ENCODE data around the gene MAGI3.

Gene MAGI3

GRCh38 chr1:113681596-113682337 is 291.5 kb downstream of the MAGI3 start:
- Histone ChIP-seq H3K4me3 (ENCODE audit: low read depth, low read length) (no peak overlapping the region), H3K4me1 (ENCODE audit: control insufficient read depth, insufficient read depth, low read length) (no peaks in the 10 kb centered on the region), H3K36me3 (ENCODE audit: control insufficient read depth in 2 of 2, insufficient read depth in 1 of 2, low read length in 2 of 2) (peaks cover 0 to 17% of the 10 kb centered on the region in 2 experiments; a peak in 1 of 3 replicates), H3K9me3 (ENCODE audit: control insufficient read depth, insufficient read depth, low read depth, low read length) (no peaks in the 10 kb centered on the region), H3K27ac (ENCODE audit: extremely low read depth, low read depth, low read length) (no peak overlapping the region)
- POLR2A ChIA-PET = no interaction called here
- 0 out of 2 replicates have a peak, but pooled peaks have one; percentile 8 for TF ChIP-seq EGR2 (tag by site-specific recombination; IDR thresholded peaks at IDR 0.05; ENCODE audit: low read depth)
- 0 out of 2 replicates have a peak, but pooled peaks have one; percentile 13 for TF ChIP-seq KLF1 (tag by site-specific recombination; IDR thresholded peaks at IDR 0.05)
- no peak for TF ChIP-seq ZIC2 (tag by site-specific recombination; IDR thresholded peaks at IDR 0.05)
- CTCF ChIA-PET = interaction anchor here (0.5 to 1.0 kb wide), 4 partner anchors 374 to 609 kb away, joined by 3 to 5 read pairs (median 4); partner anchors contain the start of gene LRIG2

- H3K4me3 ChIP-seq (ENCODE audit: low read depth, low read length) = no peak overlapping the region
- no peaks in the 10 kb centered on the region for H3K9me3 ChIP-seq (ENCODE audit: control insufficient read depth, insufficient read depth, low read depth, low read length)
- POLR2A ChIA-PET = no interaction called here
- CTCF ChIA-PET = no interaction called here
- peaks cover 0 to 17% of the 10 kb centered on the region in 2 experiments; a peak in 1 of 3 replicates for H3K36me3 ChIP-seq (ENCODE audit: control insufficient read depth in 2 of 2, insufficient read depth in 1 of 2, low read length in 2 of 2)
- TF ChIP-seq ZNF548 (tag by site-specific recombination; IDR thresholded peaks at IDR 0.05) = no peak
- TF ChIP-seq ZNF747 (tag by site-specific recombination; IDR thresholded peaks at IDR 0.05) = no peak
- TF ChIP-seq ZNF560 (tag by site-specific recombination; IDR thresholded peaks at IDR 0.05; ENCODE audit: borderline replicate concordance) = no peak
- TF ChIP-seq ZSCAN30 (tag by site-specific recombination; IDR thresholded peaks at IDR 0.05) = no peak
- no peak for TF ChIP-seq SP2 (tag by site-specific recombination; IDR thresholded peaks at IDR 0.05)
- TF ChIP-seq, protein P1, sequence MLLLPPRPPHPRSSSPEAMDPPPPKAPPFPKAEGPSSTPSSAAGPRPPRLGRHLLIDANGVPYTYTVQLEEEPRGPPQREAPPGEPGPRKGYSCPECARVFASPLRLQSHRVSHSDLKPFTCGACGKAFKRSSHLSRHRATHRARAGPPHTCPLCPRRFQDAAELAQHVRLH (tag by site-specific recombination; IDR thresholded peaks at IDR 0.05) = no peak
- no peak for TF ChIP-seq KLF9 (tag by site-specific recombination; IDR thresholded peaks at IDR 0.05; ENCODE audit: low read depth)
- TF ChIP-seq ZNF175 (tag by site-specific recombination; IDR thresholded peaks at IDR 0.05) = no peak
- TF ChIP-seq ZBTB17 (tag by site-specific recombination; IDR thresholded peaks at IDR 0.05) = no peak
- TF ChIP-seq, protein P2, sequence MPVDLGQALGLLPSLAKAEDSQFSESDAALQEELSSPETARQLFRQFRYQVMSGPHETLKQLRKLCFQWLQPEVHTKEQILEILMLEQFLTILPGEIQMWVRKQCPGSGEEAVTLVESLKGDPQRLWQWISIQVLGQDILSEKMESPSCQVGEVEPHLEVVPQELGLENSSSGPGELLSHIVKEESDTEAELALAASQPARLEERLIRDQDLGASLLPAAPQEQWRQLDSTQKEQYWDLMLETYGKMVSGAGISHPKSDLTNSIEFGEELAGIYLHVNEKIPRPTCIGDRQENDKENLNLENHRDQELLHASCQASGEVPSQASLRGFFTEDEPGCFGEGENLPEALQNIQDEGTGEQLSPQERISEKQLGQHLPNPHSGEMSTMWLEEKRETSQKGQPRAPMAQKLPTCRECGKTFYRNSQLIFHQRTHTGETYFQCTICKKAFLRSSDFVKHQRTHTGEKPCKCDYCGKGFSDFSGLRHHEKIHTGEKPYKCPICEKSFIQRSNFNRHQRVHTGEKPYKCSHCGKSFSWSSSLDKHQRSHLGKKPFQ (tag by site-specific recombination; IDR thresholded peaks at IDR 0.05) = no peak
- no peak for TF ChIP-seq ZIC2 (tag by site-specific recombination; IDR thresholded peaks at IDR 0.05)
- TF ChIP-seq ZNF423 (tag by site-specific recombination; IDR thresholded peaks at IDR 0.05) = no peak
- no peak for TF ChIP-seq ZNF335 (tag by site-specific recombination; conservative IDR thresholded peaks at IDR 0.05)
- no peak for TF ChIP-seq ZNF404 (tag by site-specific recombination; IDR thresholded peaks at IDR 0.05)
- TF ChIP-seq GLI2 (tag by site-specific recombination; IDR thresholded peaks at IDR 0.05; ENCODE audit: borderline replicate concordance, low read depth) = no peak
- TF ChIP-seq TRIM28 (IDR thresholded peaks at IDR 0.05; ENCODE audit: borderline replicate concordance, low read length) = no peak
- TF ChIP-seq BCL11B (tag by site-specific recombination; IDR thresholded peaks at IDR 0.05; ENCODE audit: low read depth) = no peak
- H3K27ac ChIP-seq (ENCODE audit: extremely low read depth, low read depth, low read length) = no peak overlapping the region
- no peaks in the 10 kb centered on the region for H3K4me1 ChIP-seq (ENCODE audit: control insufficient read depth, insufficient read depth, low read length)
These were observed 293.3 kb downstream of the MAGI3 start for GRCh38 chr1:113683384-113684152.

DNA sequence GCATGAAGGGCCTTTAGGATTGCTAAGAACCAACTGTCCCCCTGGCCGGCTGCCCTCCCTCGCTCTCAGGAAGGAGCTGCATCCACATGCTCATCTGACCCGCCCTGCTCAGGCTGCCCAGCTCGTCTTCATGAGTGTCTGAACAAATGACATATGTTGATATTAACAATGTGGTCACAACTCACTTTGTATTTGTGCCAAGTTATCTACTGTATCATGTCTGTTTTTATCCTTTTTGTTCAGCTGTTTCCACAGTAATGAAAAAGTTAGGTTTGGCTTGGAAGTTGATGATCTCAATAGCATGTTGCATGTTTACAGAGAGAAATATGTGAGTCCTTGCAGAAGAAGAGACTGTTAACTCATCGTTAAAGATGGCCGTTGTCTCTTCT is 293.8 kb downstream of the MAGI3 start:
- H3K4me3 ChIP-seq (ENCODE audit: low read depth, low read length) = no peak overlapping the region
- TF ChIP-seq SCRT2 (tag by site-specific recombination; IDR thresholded peaks at IDR 0.05) (peak; percentile 43), ZNF645 (tag by site-specific recombination; IDR thresholded peaks at IDR 0.05) (no peak)
- no peaks in the 10 kb centered on the region for H3K9me3 ChIP-seq (ENCODE audit: control insufficient read depth, insufficient read depth, low read depth, low read length)
- H3K27ac ChIP-seq (ENCODE audit: extremely low read depth, low read depth, low read length) = no peak overlapping the region
- CTCF ChIA-PET = no interaction called here
- H3K36me3 ChIP-seq (ENCODE audit: control insufficient read depth in 2 of 2, insufficient read depth in 1 of 2, low read length in 2 of 2) = peaks cover 0 to 17% of the 10 kb centered on the region in 2 experiments; a peak in 1 of 3 replicates
- H3K4me1 ChIP-seq (ENCODE audit: control insufficient read depth, insufficient read depth, low read length) = no peaks in the 10 kb centered on the region
- POLR2A ChIA-PET = no interaction called here
